ENCODE results near the gene VSIG10.
"Not testable (repeated sequence)": the region's sequence is repeated elsewhere in the genome, so short reads cannot be mapped to it uniquely, and the experiment has no call there.

VSIG10 gene

DNA sequence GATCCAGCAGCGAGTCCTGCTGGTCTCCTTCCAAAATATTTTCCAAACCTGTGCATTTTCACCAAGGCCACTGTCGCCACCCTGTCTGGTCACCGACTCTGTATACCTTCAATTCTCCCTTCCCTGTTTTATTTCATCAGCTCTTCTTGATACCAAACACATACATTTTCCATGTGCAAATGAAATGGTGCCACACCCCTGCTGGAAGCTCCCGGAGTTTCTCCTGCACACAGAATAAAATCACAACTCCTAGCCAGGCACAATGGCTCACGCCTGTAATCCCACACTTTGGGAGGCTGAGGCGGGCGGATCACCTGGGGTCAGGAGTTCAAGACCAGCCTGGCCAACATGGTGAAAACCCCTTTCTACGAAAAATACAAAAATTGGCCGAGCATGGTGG lies 14.0 kb downstream of the VSIG10 start:
- no peak overlapping the region for H3K4me2 ChIP-seq (ENCODE audit: low read length)
- no peaks in the 10 kb centered on the region for H3K79me2 ChIP-seq (ENCODE audit: control insufficient read depth, low read length)
- no peaks in the 10 kb centered on the region for H3K36me3 ChIP-seq (ENCODE audit: control insufficient read depth, low read length)
- H3K4me3 ChIP-seq (ENCODE audit: low read length): no peak overlapping the region
- no peaks in the 10 kb centered on the region for H4K20me1 ChIP-seq (ENCODE audit: control insufficient read depth, insufficient read depth, low read depth, low read length)
- no peaks in the 10 kb centered on the region for H3K9me2 ChIP-seq (replicated peaks; ENCODE audit: control insufficient read depth, low read length)
- H3K27ac ChIP-seq (ENCODE audit: low read depth, low read length): no peak overlapping the region
- H3F3A ChIP-seq (ENCODE audit: control insufficient read depth, insufficient read depth): no peaks in the 10 kb centered on the region
- H3K4me1 ChIP-seq (ENCODE audit: control insufficient read depth, low read length): no peaks in the 10 kb centered on the region
- H3K9me3 ChIP-seq (ENCODE audit: control insufficient read depth, insufficient read depth, low read length): no peaks in the 10 kb centered on the region
- H3K27me3 ChIP-seq (ENCODE audit: control insufficient read depth, low read length): peaks cover 11% of the 10 kb centered on the region
- no peak for TF ChIP-seq EZH2phosphoT487 (IDR thresholded peaks at IDR 0.05; ENCODE audit: borderline replicate concordance, low read length)
- TF ChIP-seq, protein P1, sequence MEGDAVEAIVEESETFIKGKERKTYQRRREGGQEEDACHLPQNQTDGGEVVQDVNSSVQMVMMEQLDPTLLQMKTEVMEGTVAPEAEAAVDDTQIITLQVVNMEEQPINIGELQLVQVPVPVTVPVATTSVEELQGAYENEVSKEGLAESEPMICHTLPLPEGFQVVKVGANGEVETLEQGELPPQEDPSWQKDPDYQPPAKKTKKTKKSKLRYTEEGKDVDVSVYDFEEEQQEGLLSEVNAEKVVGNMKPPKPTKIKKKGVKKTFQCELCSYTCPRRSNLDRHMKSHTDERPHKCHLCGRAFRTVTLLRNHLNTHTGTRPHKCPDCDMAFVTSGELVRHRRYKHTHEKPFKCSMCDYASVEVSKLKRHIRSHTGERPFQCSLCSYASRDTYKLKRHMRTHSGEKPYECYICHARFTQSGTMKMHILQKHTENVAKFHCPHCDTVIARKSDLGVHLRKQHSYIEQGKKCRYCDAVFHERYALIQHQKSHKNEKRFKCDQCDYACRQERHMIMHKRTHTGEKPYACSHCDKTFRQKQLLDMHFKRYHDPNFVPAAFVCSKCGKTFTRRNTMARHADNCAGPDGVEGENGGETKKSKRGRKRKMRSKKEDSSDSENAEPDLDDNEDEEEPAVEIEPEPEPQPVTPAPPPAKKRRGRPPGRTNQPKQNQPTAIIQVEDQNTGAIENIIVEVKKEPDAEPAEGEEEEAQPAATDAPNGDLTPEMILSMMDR (IDR thresholded peaks at IDR 0.05; ENCODE audit: low read depth, low read length, poor library complexity, severe bottlenecking): no peak

DNA sequence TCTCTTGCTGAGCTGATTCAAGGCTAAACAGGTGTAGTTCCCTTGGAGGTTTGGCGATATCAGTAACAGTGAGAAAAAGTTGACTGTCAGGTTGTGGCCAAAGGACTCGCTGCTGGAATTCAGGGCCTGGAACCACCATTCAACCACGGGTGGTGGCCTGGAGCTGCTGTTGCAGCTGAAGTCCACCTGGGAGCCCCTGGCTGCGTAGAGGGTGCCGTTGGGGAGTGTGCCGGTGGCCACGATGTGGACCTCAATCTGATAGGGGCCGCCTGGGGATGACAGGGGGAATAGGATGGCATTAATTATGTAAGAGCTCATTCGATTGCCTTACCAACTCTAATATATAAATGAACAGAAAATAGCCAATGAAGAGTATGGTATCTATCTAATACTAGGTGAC lies 21.6 kb downstream of the VSIG10 start:
- no peaks in the 10 kb centered on the region for H3F3A ChIP-seq (ENCODE audit: control insufficient read depth, insufficient read depth)
- no peaks in the 10 kb centered on the region for H3K27me3 ChIP-seq (ENCODE audit: control insufficient read depth, low read length)
- no peaks in the 10 kb centered on the region for H3K36me3 ChIP-seq (ENCODE audit: control insufficient read depth, low read length)

DNA sequence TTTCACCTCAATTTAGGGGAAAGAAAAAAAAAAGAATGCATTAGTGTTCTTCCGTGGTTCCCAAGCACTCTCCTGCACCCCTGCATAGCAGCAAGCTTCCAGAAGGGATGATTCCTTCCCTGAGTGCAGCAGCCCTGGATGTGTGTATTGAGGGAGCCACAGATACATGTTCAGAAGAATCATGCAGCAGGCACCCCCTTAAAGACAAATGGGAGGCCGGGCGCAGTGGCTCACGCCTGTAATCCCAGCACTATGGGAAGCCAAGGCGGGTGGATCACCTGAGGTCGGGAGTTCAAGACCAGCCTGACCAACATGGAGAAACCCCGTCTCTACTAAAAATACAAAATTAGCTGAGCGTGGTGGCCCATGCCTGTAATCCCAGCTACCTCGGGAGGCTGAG lies 22.3 kb downstream of the VSIG10 start:
- not testable (repeated sequence) for H3K36me3 ChIP-seq (ENCODE audit: control insufficient read depth, low read length); H3K79me2 ChIP-seq (ENCODE audit: control insufficient read depth, low read length); H3F3A ChIP-seq (ENCODE audit: control insufficient read depth, insufficient read depth)

More for the DNA sequence above, 21.6 kb downstream of the VSIG10 start:
- no peaks in the 10 kb centered on the region for H3K4me1 ChIP-seq (ENCODE audit: control insufficient read depth, low read length)
- no peak overlapping the region for H3K4me2 ChIP-seq (ENCODE audit: low read length)
- H3K4me3 ChIP-seq (ENCODE audit: low read length): no peak overlapping the region
- no peak for TF ChIP-seq EZH2phosphoT487 (IDR thresholded peaks at IDR 0.05; ENCODE audit: borderline replicate concordance, low read length)
- TF ChIP-seq, protein P1 (IDR thresholded peaks at IDR 0.05; ENCODE audit: low read depth, low read length, poor library complexity, severe bottlenecking): no peak
- no peak overlapping the region for H3K27ac ChIP-seq (ENCODE audit: low read depth, low read length)
- no peaks in the 10 kb centered on the region for H3K9me3 ChIP-seq (ENCODE audit: control insufficient read depth, insufficient read depth, low read length)
- H3K79me2 ChIP-seq (ENCODE audit: control insufficient read depth, low read length): no peaks in the 10 kb centered on the region
- H4K20me1 ChIP-seq (ENCODE audit: control insufficient read depth, insufficient read depth, low read depth, low read length): no peaks in the 10 kb centered on the region
- H3K9me2 ChIP-seq (replicated peaks; ENCODE audit: control insufficient read depth, low read length): no peaks in the 10 kb centered on the region

DNA sequence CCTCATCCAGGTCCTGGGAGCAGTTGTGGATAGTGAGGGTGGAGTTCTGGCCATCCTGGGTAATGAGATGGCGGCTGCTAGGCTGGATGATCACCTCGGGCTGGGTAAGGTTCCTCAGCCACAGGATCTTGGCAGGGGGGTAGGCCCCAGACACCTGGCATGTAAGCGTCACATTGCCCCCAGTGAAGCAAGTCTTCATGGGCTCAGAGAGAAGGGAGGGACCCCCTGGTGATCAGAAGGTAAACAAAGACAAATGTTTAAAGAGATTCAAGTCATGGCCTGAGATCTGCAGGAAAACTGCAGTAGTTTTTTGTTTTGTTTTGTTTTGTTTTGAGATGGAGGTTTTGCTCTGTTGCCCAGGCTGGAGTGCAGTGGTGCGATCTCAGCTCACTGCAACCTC lies 30.0 kb downstream of the VSIG10 start:
- H3K79me2 ChIP-seq (ENCODE audit: control insufficient read depth, low read length): no peaks in the 10 kb centered on the region
- TF ChIP-seq, protein P1 (IDR thresholded peaks at IDR 0.05; ENCODE audit: low read depth, low read length, poor library complexity, severe bottlenecking): no peak
- TF ChIP-seq EZH2phosphoT487 (IDR thresholded peaks at IDR 0.05; ENCODE audit: borderline replicate concordance, low read length): no peak
- no peaks in the 10 kb centered on the region for H3K9me3 ChIP-seq (ENCODE audit: control insufficient read depth, insufficient read depth, low read length)
- no peaks in the 10 kb centered on the region for H3K9me2 ChIP-seq (replicated peaks; ENCODE audit: control insufficient read depth, low read length)
- no peaks in the 10 kb centered on the region for H3K36me3 ChIP-seq (ENCODE audit: control insufficient read depth, low read length)
- no peaks in the 10 kb centered on the region for H3F3A ChIP-seq (ENCODE audit: control insufficient read depth, insufficient read depth)
- no peak overlapping the region for H3K4me3 ChIP-seq (ENCODE audit: low read length)
- H4K20me1 ChIP-seq (ENCODE audit: control insufficient read depth, insufficient read depth, low read depth, low read length): no peaks in the 10 kb centered on the region
- H3K27me3 ChIP-seq (ENCODE audit: control insufficient read depth, low read length): peaks cover 8% of the 10 kb centered on the region
- no peak overlapping the region for H3K27ac ChIP-seq (ENCODE audit: low read depth, low read length)
- no peaks in the 10 kb centered on the region for H3K4me1 ChIP-seq (ENCODE audit: control insufficient read depth, low read length)
- H3K4me2 ChIP-seq (ENCODE audit: low read length): no peak overlapping the region

More for the DNA sequence above, 22.3 kb downstream of the VSIG10 start:
- H3K27ac ChIP-seq (ENCODE audit: low read depth, low read length); H3K4me2 ChIP-seq (ENCODE audit: low read length); H3K9me3 ChIP-seq (ENCODE audit: control insufficient read depth, insufficient read depth, low read length); H3K4me1 ChIP-seq (ENCODE audit: control insufficient read depth, low read length); H4K20me1 ChIP-seq (ENCODE audit: control insufficient read depth, insufficient read depth, low read depth, low read length); H3K9me2 ChIP-seq (replicated peaks; ENCODE audit: control insufficient read depth, low read length); H3K4me3 ChIP-seq (ENCODE audit: low read length); H3K27me3 ChIP-seq (ENCODE audit: control insufficient read depth, low read length): not testable (repeated sequence)

Data from DOHH2 (cell line).